RKO (cell line): ENCODE measurements around the gene TACR1.
A peak's percentile ranks its signal among the peaks of the same experiment; 100 is the strongest.

Experiments used
- DNase-seq: peaks from one replicate; pipeline ENCODE4 v3.0.0-alpha.2; 2016; ENCODE audit warnings: low spot score

The TACR1 gene

GRCh38 chr2:75047189-75047991 lies 151.9 kb downstream of the TACR1 start:
- peak; percentile 15 for DNase-seq

- no peak for DNase-seq
Observed at GRCh38 chr2:75045526-75046050, 153.7 kb downstream of the TACR1 start.

GRCh38 chr2:75044291-75044690 lies 155.0 kb downstream of the TACR1 start:
- DNase-seq, result no peak

- DNase-seq, result no peak
Observed at GRCh38 chr2:75042823-75043222, 156.5 kb downstream of the TACR1 start.

GRCh38 chr2:75041731-75042600 lies 157.4 kb downstream of the TACR1 start:
- no peak for DNase-seq

DNA sequence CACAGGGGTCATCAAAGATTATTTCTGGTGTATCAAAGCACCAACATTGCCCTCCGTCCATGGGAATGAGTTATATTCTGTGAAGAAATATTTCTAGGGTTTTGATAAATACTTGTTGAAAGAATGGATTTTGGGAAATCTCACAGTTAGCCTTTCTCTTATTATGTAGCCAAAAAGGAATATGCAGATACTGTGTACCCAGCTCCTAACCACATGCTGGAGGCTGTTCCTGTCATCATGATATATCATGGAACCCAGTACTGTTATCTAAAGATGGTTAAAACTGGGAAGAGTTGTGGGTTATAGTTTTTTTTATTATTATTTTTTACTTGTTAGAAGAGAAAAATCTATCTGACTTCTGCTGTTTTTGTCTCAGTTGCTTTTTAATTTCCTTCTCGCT lies 158.1 kb downstream of the TACR1 start:
- DNase-seq, result no peak

- no peak for DNase-seq
Observed at GRCh38 chr2:75035444-75036353, 163.6 kb downstream of the TACR1 start.

GRCh38 chr2:75033516-75033915 lies 165.8 kb downstream of the TACR1 start:
- no peak for DNase-seq

- DNase-seq, result no peak
Observed at GRCh38 chr2:75031906-75032803, 167.2 kb downstream of the TACR1 start.

DNA sequence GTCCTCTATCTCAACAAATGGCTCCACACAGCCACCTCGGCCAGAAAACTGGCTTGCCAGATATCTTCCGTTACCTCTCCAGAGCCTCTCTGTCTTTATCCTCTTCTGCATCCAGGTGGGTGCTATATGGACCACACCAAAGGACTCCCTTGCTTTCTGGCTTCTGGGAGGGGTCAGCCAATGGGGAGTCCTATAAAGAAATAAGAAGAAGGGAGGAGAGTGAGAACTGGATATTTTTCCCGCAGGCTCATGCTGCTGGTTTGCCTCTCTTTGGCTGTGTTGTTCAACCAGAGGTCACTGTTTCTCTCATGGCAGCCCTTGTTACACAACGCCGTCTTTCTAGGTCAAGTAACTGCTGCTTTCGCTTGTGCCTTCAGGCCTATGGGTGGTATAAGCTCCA lies 168.1 kb downstream of the TACR1 start:
- DNase-seq, result no peak

DNA sequence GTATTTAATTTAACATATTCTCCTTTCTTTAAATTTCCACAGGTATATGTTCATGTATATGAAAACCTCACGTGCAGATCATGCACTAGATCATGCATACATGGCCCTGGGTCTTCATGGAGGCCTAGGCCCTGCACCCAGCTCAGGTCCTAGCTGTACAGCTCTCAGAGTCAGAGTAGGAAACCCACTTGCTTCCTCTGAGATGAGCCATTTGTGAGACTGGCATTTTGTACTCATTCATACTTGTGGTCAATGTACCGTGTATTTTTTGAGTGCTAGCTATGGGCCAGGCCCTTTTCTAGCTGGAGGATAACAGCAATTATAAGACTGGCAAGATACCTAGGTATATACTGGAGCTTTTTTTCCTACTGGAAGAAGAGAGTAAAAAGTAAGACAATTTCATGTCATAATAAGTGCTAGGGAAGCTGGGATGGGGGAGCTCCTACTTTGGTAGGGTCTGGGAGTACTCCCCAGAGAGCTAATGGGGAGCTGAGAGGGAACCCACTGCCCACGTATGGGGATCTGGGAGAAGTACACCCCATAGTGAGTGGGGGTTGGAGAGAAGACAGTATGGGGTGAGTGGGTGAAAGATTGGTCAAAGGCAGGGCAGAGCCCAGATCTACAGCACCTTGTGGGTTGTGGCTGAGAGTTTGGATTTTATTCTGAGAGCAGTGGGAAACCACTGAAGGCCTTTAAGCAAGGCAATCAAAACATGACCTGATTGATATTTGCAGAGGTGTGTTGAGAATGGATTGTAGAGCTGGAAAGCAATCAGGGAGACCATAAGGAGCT lies 168.9 kb downstream of the TACR1 start:
- DNase-seq, result no peak

DNA sequence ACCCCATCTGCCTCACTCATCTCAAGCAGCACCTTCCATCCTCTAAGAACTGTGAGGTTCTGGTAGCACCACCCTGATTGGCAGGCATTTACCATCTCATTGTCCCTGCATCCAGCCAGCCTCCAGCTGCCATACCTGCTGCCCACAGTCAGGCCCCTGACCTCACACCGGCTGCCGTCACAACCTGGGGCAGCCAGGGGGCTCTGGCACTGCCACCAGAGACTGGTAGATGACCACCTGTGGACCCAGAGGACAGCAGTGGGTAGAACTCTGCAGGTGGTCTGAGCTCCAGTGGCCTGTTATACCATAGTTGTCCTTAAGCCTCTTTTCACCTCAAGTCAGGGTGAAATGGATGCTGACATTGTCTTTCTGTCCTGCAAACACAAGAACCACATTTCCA lies 171.4 kb downstream of the TACR1 start:
- no peak for DNase-seq

DNA sequence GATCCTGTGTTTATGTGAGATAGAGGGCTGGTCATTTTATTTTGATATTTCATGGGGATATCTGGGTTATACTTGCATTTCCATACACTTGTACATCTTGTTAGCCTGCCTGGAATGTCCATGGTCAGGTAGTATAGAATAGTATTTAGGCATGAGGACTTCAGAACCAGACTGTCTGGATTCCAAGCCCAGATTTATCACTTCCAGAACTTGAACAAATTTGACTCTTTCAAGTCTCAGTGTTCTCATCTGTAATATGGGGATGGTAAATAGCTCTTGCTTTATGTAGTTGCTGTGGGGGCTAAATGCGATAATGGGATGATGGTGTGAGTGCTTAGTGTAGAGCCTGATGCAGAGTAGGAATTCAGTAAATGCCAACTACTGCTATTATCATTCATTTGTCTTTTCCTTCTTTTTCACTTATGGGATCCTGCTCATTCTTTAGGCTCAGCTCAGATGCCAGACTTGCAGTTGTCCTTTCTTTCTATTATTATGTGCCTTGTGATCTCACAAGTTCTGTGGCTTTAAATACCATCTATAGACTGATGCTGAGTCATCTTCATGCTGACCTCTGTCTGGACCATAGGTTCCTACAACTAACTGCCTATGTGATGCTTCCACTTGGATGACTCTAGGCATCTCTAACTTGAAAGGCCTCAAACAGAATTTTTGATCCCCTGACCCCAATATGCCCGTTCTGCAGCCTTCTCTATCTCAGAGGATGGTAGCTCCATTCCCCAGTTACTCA lies 173.5 kb downstream of the TACR1 start:
- DNase-seq, result peak; percentile 7

GRCh38 chr2:75025216-75025615 lies 174.1 kb downstream of the TACR1 start:
- DNase-seq, result no peak

GRCh38 chr2:75023666-75024455 lies 175.5 kb downstream of the TACR1 start:
- no peak for DNase-seq

DNA sequence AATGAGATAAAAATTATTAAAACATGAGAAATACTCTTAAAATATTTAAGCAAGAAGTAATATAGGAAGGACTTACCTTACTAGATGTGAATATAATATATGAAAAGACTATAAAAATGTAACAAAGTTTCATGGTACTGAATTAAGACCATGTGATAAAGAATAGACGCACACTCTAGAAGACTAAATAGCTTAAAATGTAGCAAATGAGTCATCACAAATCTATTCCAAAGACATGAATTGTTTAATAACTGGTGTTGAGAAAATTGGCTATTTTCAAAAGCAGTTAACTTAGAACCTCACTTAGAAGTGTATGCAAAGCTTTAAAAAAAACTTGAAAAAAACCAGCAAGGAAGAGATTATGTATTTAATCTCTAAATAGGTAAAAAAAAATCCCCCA lies 176.8 kb downstream of the TACR1 start:
- no peak for DNase-seq

DNA sequence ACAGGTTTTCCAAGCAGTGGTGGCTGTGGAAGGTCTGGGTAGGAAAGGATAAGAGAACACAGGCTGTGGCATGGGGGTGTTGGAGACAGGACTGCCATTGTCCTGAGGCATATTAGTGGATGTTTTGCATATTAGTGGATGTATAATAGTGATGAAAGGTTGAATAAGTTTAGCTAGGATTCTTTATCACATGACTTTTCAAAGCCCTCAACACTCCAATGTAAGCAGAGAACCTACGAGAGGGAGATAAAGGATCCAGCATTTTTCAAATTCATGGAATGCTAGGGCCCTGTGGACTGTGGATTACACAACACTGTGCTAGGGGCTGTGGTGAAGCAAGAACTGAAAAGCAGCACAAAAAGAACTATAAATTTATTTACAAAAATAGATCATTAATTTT lies 177.6 kb downstream of the TACR1 start:
- DNase-seq, result no peak

GRCh38 chr2:75020476-75020875 lies 178.8 kb downstream of the TACR1 start:
- DNase-seq, result no peak

- DNase-seq, result no peak
Observed at GRCh38 chr2:75019790-75020189, 179.5 kb downstream of the TACR1 start.
